Endothelial cell (in vitro differentiated cells): ENCODE measurements around the gene NLRP9. TPM values are rescaled to one million over a fixed set of nuclear protein-coding genes. Genes with fewer than 3 reads are reported as not detected.

Source experiments
- DNase-seq: peaks from one replicate; pipeline ENCODE4 v3.0.0; 2021; ENCODE audit warnings: low spot score
- H3K27ac Mint-ChIP-seq: one replicate; pipeline ENCODE4 v1.8.0; 2021; ENCODE audit warnings: mixed read lengths, inconsistent platforms; ENCODE audit not compliant: unreplicated experiment
- H3K27me3 Mint-ChIP-seq: one replicate; pipeline ENCODE4 v1.8.0; 2021; ENCODE audit warnings: mild to moderate bottlenecking, moderate library complexity, mixed read lengths, inconsistent platforms; ENCODE audit not compliant: unreplicated experiment
- H3K36me3 Mint-ChIP-seq: one replicate; pipeline ENCODE4 v1.8.0; 2021; ENCODE audit warnings: mild to moderate bottlenecking, low read depth, mixed read lengths, inconsistent platforms; ENCODE audit not compliant: unreplicated experiment
- H3K4me1 Mint-ChIP-seq: one replicate; pipeline ENCODE4 v1.8.0; 2021; ENCODE audit warnings: mild to moderate bottlenecking, mixed read lengths, inconsistent platforms; ENCODE audit not compliant: unreplicated experiment
- H3K4me3 Mint-ChIP-seq: one replicate; pipeline ENCODE4 v1.8.0; 2021; ENCODE audit warnings: mild to moderate bottlenecking, mixed read lengths, inconsistent platforms; ENCODE audit not compliant: unreplicated experiment
- H3K9me3 Mint-ChIP-seq: one replicate; pipeline ENCODE4 v1.8.0; 2021; ENCODE audit warnings: mixed read lengths, inconsistent platforms; ENCODE audit not compliant: unreplicated experiment
- CTCF ChIP-seq: fragments of 200-600 bp; sonication (generic); IDR thresholded peaks from one replicate; pipeline ENCODE4 v1.5.0; 2021; ENCODE audit warnings: antibody characterized with exemption; ENCODE audit not compliant: unreplicated experiment
- total RNA-seq: library from RNA; stranded (reverse); fragmentation: NEBNext Ultra II Directional; extraction: Animal tissue kit (Norgen Biotek cat#: 25700); gene quantifications from one replicate; pipeline ENCODE4 v1.2.1, GENCODE V29; 2021; ENCODE audit not compliant: unreplicated experiment

The NLRP9 gene
- total RNA-seq, 1 donor from 2014 or later = not detected

DNA sequence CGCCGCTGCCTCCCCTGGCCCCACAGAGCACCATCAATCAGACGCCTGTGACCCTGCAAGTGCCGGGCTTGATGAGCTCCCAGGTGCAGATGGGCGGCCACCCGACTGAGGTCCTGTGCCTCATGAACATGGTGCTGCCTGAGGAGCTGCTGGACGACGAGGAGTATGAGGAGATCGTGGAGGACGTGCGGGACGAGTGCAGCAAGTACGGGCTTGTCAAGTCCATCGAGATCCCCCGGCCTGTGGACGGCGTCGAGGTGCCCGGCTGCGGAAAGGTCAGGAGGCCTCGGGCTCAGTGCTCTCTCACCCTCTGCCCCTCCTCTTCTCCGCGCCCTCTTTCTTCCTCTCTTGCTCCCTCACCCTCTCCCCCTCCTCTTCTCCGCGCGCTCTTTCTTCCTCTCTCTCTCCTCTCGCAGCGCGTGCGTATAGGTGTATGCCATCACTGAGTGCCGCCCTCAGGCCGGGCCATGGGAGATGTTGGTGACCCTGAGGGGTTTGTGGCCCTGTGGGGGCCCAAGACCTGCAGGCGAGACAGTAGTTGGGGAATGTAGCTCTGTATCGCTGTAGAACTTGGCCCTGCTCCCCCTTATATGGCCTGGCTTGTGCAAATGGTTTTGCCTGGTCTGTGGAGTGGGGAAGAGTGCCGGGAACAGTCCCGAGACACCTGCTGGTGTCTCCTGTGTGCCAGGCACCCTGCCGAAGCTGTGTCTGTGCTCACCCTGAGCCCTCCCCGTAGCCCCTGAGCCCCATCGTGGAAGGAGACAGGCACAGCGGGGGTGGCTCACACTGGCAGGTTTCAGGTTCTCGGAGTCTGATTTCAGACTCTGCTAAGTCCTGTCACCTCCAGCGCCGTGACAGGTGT is 68.6 kb downstream of the NLRP9 start:
- Mint-ChIP-seq H3K4me1 (peaks cover 22% of the 10 kb centered on the region), H3K36me3 (peaks cover 55% of the 10 kb centered on the region), H3K27ac (no peak overlapping the region), H3K9me3 (no peaks in the 10 kb centered on the region), H3K27me3 (peaks cover 29% of the 10 kb centered on the region), H3K4me3 (no peak overlapping the region)
- DNase-seq = no peak
- TF ChIP-seq CTCF = no peak

GRCh38 chr19:55668603-55669348 is 69.4 kb downstream of the NLRP9 start:
- no peaks in the 10 kb centered on the region for H3K9me3 Mint-ChIP-seq
- H3K36me3 Mint-ChIP-seq = peaks cover 59% of the 10 kb centered on the region
- no peak overlapping the region for H3K4me3 Mint-ChIP-seq
- no peak overlapping the region for H3K27ac Mint-ChIP-seq
- no peak for TF ChIP-seq CTCF
- DNase-seq = no peak
- peaks cover 32% of the 10 kb centered on the region for H3K27me3 Mint-ChIP-seq
- peaks cover 18% of the 10 kb centered on the region for H3K4me1 Mint-ChIP-seq

DNA sequence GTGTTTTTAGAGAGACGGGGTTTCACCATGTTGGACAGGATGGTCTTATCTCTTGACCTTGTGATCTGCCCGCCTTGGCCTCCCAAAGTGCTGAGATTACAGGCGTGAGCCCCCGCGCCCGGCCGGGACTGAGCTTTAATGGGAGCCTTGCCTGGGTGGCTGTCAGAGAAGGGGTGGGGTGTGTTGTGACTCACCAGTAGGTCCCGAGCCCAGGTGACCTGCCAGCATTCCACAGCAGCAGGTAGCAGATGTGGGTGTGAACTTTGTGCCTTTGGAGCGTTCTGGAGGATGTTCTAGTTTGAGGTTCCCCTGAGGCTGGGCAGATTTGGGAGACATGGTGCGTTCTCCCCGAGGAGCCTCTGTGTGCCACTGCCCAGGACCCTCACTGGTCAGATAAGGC is 70.2 kb downstream of the NLRP9 start:
- peaks cover 19% of the 10 kb centered on the region for H3K4me1 Mint-ChIP-seq
- TF ChIP-seq CTCF = no peak
- H3K36me3 Mint-ChIP-seq = peaks cover 61% of the 10 kb centered on the region
- H3K4me3 Mint-ChIP-seq = no peak overlapping the region
- H3K27me3 Mint-ChIP-seq = peaks cover 29% of the 10 kb centered on the region
- peak overlapping the region; percentile 13 for H3K27ac Mint-ChIP-seq
- no peaks in the 10 kb centered on the region for H3K9me3 Mint-ChIP-seq
- no peak for DNase-seq

DNA sequence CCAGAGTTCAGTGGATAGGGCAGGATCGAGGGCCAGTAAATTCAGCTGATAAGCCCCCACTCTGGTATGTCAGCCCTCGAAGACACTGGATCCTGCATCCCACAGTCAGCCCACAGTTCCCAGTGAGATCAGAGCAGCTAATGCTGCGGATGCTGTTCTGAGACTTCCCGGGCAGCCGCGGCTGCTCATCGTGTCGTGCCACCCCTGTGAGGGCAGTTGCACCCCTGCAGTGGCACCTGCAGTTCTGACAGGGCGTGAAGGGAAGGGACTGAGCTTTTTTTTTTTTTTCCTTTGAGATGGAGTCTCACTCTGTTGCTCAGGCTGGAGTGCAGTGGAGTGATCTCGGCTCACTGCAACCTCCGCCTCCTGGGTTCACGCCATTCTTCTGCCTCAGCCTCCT is 70.7 kb downstream of the NLRP9 start:
- Mint-ChIP-seq H3K36me3 (peaks cover 65% of the 10 kb centered on the region), H3K4me1 (peaks cover 23% of the 10 kb centered on the region), H3K27me3 (peaks cover 33% of the 10 kb centered on the region), H3K9me3 (no peaks in the 10 kb centered on the region), H3K4me3 (no peak overlapping the region), H3K27ac (no peak overlapping the region)
- no peak for TF ChIP-seq CTCF
- no peak for DNase-seq

DNA sequence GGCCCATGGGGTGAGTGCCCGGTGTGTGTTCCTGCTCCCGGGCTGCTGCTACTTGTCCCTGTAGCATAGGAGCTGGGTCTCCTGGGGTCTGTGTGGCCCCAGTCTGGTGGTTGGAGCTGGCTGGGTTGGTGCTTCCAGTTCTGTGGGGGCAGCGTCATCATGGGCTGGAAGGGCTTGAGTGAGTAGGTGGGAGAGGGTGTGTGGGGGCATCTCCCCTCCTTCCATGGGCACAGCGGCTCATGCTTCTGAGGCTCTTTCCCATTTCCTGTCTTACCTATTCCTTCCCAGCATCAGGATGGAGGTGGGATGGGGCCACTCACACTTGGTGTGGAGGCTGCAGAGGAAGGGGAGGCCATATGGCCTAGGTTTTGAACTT is 71.2 kb downstream of the NLRP9 start:
- TF ChIP-seq CTCF = no peak
- DNase-seq = no peak
- Mint-ChIP-seq H3K27ac (peak overlapping the region; percentile 18), H3K36me3 (peaks cover 64% of the 10 kb centered on the region), H3K4me1 (peaks cover 22% of the 10 kb centered on the region), H3K27me3 (peaks cover 36% of the 10 kb centered on the region), H3K9me3 (no peaks in the 10 kb centered on the region), H3K4me3 (no peak overlapping the region)
